Measurements from ENCODE around the gene BORCS6.

The BORCS6 gene

DNA sequence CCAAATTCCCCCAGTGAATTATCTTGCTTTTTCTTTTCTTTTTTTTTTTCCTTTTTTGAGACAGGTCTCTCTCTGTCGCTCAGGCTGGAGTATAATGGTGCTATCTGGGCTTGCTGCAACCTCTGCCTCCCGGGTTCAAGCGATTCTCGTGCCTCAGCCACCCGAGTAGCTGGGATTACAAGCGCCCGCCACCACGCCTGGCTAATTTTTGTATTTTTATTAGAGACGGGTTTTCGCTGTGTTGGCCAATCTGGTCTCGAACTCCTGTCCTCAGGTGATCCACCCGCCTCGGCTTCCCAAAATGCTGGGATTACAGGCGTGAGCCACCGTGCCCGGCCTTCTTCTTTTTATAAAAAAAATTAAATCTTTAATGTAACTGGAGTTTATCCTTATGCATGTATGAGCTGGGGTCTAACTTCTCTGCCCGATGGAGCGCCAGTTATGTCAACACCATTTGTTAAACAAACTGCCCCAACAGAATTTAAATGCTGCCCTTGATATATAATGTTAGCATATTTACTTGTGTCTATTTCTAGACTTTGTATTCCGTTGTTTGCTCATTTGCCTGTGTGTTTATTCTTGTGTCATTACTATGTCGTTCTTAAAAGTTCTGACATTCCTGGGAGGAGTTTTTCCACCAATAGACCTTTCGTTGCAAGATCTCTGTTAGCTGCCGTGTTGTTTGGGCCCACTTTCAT lies 20.9 kb upstream of the BORCS6 start:
- no peak for DNase-seq

DNA sequence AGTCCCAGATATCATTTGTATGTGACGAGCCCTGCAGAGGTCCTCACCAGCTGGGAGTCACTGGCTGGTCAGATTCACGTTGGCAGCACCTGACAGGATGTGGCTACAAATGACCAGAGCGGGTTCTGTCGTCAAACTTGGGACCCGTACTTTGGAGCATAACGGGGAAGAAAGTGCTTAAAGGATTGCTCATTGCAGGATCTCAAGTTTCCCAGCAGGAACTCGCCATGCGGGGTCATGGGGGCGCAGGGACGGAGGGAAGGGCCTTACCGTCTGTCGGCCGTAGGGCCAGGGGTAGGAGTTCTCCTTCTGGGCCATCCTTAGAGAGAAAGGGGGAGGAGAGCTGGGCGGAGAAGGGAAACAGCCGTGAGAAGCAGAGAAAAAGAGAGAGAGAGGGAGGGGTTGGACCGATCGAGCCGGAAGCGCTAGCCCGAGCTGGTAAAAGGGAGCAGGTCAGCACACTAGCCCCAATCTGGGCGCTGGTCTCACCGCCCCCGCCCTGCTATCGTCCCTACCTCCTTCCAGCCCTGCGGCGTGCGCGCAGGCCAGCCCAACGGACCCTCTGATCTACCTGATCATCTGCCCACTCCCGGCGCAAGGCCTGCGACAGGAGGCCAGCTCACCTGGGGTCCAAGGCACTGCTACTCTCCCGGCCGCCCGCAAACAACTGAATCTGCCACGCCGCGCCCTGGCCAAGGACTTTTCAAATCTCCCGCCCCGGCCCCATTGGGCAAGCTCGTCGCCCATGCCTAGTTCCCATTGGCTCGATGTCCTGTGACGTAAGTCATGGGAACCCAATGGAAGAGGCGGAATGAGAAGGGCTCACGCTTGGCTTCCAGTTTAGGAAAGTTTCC lies 20.2 kb upstream of the BORCS6 start, which contains the start of gene AURKB:
TSS of gene AURKB (minus strand) at position 669 of the 854 bp plus-strand sequence. CDS start at position 318, 351 bp downstream.
- DNase-seq, result peak; percentile 92

DNA sequence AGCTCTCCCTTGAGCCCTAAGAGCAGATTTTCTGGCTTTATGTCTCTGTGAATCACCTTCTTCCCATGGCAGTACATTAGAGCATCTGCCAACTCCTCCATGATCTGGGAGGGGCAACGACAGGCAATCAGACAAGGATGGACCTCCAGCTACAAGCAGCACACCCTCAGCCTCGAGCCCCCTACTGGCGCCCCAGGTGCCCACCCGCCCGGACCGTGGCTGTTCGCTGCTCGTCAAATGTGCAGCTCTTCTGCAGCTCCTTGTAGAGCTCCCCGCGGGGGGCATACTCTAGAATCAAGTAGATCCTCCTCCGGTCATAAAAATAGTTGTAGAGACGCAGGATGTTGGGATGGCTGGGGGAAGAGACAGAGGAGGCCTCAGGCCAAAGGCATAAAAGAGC lies 16.6 kb upstream of the BORCS6 start:
- no peak for DNase-seq

DNA sequence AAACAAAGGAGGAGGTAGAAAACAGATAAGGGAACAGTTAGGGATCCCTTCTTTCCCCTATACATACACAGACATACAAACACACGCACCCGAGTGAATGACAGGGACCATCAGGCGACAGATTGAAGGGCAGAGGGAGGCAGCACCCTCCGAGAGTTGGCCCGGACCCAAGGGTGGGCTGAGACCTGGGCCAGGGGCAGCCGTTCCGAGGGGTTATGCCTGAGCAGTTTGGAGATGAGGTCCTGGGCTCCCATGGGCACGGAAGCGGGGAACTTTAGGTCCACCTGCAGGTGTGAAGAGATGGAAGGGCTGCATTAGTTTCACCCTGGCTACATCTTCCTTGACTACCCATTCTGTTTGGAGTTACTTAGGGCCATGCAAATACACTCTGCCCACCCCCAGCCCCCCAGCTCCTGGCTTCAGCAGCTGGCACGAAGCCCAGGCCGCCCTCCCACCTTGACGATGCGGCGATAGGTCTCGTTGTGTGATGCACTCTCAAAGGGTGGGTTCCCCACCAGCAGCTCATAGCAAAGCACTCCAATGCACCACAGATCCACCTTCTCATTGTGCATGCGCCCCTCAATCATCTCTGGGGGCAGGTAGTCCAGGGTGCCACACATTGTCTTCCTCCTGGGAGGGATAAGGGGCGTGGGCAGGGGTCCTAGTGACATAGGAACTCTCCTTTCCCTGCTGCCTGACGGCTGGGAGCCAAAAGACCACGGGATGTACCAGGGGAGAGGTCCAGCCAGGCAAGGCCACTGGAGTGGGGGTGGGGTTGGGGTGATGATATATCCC lies 15.0 kb upstream of the BORCS6 start:
- no peak for DNase-seq

DNA sequence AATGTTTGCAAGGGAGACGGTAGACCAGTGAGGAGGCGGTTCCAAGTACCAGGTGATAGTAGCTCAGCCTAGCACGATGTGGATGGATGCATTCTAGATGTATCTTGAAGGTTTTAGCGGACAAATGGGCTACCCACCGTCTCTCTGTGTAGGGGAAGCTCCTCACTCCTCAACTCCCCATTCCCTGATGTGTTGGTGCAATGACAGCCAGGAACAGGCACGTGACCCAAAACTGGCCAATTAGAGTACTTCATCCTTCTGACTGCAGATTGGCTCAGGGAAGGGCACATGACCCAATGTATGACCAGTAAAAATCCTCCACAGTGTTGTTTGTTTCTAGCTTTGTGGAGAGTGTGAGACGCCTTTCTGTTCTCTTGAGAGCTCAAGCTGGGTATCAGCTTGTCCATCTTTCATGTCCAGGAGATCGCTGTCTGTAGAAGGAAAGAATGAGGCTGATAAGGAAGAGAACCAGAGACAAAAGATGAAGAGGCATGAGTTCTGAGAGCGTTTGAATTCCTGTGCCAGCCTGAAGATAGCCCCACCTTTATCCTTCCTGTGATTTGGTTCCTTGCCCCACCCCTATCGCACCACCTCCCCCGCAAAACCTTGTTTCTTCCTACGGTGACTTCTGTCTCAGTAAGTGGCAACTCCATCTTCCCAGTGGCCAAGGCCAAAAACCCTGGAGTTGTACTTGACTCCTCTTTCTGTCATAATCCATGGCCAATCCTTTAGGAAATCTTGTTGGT lies 2.3 kb upstream of the BORCS6 start:
- DNase-seq, result peak; percentile 99

DNA sequence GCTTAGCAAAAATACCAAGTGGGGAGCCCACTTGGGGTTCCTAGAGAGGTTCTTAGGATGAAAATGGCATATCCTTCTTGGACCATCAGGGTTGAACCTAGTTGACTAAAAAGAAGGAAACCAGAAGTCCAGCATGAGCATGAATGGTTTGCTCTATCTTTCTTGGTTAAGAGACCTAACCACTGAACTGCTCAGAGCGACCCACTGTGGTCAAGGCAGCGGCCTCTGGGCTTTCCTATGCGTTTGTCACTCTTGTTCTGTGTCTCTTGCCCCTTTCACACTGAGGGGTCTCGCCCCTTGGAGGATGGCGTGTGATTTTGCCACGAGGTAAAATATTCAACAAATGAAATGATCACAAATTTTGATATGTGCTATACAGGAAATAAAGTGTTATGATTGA lies 526 bp upstream of the BORCS6 start:
- DNase-seq, result no peak

DNA sequence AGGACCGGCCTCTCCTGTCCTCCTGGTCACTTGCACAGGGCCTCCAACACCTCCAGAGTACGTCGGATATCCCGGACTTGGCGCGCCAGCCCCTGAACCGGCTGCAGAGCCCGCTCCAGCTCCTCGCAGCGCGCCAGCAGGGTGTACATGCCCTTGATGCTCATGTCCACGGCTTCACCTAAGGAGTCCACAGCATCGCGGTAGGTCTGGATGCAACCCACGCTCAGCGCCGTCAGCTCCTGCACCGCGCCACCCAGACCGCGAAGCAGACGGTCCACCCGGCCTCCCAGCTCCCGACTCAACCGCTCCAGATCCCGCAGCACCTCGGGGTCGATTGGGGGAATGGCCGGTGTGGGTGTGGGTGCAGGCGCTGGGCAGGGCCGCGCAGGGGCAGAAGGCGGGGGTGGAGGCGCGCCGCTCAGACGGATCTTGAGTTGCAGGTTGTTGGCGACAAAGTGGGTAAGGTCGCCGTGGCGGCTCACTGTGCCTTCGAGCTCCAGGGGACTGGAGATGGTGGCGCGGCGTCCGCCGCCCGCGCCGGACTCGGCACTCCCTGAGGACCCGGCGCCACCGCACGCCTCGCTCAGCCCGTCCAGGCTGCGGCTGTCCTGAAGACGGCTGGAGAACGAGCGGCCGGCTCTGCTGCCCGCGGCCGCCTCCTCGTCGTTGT lies 804 bp downstream of the BORCS6 start:
- no peak for DNase-seq

DNA sequence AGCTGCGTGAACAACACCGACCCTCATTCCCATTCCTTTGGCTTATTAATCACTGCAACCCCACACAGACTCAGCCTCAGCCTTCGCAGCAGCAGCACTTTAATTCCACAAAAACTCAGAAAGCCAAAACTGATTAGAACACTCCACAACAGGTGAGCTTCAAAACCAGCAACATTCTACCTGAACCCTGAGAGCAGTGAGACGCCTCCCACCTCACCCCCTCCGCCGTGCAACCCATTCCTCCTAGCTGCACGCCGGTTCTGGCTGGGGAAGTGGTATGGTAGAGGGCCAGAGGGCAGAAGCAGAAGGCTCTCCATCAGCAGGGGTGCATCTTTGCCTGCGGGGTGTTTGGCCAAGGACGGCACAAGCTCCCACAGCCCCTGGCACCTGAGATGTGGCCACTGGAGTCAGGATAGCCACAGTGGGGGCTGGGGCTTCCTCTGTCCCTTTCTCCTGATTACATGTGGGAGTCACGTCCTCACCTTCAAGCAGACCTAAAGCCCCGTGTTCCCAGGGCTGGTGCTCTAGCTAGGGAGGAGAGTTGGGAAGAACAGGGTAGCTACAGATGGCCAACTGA lies 1.6 kb downstream of the BORCS6 start:
- no peak for DNase-seq

DNA sequence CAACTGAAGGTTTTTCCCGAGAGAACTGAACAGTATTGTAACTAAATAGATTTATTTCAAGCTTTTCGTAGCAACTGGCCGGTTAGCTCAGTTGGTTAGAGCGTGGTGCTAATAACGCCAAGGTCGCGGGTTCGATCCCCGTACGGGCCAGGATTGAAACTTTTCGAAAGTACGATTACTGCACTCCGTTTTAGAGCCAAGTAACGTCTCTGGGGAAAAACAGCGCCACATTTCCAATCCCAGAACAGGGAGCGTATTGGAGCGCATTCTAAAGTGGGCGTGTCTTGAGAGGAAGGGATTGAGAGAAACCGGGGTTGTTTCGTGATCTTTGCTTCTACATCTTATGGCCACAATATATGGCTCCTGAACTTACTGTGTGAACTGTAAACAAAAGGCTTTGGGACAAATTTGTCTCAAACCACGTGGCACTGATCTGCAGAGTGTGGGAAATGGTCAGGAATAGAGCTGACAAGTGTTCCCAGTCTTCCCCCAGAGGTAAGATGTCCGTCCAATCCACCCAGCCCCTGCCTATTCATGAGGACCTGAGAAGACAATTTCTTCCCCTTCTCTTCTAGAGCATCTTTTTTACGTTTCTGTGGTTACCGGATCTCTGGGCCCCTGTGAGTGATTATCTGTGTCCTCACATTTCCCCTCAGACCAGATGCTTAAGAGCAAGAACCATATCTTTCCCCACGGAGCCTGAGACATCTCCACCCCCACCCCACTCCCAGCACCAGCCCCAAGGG lies 2.3 kb downstream of the BORCS6 start:
- peak; percentile 98 for DNase-seq

DNA sequence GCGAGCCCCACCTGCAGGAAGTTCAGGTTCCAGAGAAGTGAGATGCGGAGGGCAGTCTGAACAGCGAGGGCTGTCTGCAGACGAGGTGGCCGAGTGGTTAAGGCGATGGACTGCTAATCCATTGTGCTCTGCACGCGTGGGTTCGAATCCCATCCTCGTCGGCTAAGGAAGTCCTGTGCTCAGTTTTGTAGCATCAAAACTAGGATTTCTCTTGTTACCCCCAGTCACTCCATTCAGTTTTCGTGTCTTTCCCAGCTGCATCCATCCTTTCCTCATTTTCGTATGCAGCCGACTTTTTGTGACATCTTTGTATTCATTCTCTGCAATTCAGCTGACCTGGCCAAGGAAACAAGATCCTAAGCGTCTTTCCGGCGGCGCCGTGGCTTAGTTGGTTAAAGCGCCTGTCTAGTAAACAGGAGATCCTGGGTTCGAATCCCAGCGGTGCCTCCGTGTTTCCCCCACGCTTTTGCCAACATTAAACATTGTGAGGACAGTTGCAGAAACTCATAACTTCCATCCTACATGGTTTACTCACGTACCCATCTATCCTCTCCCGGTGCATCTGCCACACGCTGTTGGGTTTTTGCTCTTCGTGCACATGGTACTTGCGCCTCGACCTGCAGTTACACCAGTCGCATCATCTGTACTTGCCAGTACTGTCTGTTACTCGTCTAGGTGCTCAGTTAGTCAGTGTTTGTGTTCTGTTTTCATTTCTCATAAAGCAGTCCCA lies 3.0 kb downstream of the BORCS6 start:
- DNase-seq, result peak; percentile 100

DNA sequence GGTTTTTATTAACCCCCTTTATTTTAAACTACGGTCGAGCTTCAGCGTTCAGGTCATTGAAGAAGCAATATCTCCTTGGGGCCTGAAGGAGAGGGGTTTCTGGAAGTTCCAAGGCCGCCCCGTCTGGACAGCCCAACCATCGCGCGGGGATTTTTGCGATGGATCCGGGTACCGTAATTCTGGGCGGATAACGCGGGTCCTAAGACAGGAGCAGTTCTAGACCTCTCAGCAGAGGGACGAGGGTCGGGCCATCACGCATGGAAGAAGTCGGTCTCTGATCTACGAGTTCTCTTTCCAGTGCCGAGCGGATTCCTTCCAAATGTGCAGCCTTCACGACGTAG lies 3.6 kb downstream of the BORCS6 start:
- DNase-seq, result no peak

DNA sequence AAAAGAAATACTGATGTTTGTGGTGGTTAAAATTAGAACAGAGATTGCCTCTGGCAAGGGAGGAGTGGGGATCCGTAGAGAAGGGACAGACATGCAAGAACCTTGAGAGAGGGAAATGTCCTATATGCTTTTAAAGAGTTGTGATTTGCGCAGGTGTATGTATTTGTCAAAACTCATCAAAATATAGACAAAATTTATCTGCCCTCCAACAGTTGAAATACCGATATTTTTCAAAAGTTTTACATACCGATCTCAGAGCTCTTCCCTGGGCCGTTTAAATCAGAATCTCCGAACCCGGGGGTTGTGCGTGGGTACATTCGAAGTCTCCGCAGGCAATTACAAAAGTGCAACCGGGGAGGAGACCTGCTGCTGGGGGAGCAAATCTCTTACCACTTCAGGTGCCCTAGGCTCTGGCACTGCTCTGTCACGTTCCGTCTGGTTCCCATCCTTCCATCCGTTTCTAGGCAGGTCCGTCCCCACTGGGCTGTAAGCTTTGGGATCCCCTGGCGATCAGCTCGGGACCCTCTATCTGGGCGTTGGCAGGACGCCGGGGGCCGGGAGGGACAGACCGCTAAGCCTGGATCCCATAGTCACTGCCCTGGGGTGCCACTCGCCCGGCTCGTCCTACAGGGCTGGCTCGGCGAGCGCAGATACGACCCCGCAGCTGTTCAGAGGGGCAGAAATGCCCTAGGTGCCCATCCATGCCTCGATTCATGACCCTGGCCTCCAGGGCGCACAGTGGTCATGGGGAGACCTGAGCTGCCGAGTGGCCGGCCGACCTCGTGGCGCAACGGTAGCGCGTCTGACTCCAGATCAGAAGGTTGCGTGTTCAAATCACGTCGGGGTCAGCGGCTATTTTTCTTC lies 4.2 kb downstream of the BORCS6 start:
- DNase-seq, result peak; percentile 76

DNA sequence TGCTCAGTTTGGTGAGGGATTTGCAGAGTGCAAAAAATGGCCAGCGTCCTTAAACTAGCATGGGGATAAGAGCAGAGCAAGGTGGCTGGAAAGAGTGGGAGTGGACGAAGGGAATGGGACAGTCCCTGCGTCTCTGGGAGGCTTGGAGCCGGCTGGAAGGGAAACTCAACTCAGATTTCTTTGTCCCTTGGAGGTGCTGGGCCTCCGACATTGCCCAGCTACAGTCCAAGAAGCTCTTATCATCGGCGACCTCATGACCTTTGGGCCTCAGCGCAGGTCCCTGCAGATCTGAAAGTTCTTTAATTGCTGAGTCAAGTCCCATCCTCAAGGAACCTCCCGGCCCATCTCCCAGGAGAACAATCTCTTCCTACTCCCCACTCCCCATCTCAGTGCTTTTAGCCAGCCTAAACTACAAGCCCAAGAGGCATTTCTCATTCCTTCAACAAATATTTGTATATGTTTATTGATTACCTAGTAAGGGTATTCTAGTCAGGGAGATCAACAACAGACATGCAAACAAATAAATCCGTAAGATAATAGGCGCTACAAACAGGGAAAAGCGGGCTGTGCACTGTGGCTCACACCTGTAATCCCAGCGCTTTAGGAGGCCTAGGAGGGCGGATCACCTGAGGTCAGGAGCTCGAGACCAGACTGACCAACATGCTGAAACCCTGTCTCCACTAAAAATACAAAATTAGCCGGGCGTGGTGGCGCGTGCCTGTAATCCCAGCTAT lies 12.8 kb downstream of the BORCS6 start:
- DNase-seq, result no peak

DNA sequence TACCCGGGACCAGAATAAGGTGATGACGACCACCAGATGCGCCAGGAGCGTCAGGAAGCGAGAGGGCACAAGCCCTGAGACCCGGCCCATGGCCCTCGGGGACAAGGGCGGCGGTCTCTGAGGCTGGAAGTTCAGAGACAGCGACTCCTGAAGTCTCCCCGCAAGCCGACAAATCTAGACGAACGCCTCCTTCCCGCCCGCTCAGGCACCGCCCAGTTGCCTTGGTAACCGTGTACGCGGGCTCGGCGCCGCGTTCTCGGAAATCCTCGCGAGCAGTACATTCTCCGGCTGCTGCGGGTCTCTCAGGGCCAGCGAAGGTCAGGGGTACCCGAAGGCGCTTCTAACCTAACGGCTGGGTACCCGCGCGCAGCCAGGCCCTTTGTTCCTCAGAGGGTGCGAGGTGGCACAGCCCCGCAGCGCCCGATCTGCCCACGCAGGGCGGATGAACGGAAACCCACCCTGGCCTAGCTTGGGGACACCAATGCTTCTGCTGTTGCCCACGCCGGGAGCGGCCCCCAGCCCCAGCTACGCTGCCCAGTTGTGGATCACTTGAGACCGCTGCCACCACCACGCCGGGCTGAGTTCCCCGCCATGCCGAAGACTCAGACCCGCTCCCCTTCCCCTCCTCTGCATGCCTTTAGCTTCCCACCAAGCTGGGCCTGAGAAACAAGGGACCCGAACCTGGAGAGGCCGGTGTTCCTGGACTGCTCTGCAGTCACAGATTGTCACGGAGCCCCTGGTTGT lies 13.6 kb downstream of the BORCS6 start, which contains the start of gene TMEM107:
TSS of gene TMEM107 (minus strand) at position 184 of the 744 bp plus-strand sequence. CDS start at position 90, 94 bp downstream.
- DNase-seq, result peak; percentile 89

DNA sequence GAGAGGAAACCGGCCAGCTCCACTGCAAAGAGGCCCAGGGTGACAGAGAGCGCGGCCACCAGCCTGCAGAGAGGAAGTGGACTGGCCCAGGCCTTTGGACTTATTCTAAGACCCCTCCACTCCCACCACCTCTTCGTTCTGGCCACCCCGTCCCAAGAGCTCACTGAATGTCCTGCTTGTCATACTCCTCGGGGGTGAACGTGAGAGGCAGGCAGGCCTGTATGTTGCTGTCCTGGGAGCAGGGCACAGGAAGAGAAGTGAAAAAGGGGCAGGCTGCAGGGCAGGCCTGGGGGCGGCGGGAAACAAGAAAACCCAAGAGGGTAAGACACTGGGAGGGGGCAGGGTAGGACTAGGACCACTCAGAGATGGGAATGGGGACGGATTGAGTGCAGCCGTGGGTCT lies 14.2 kb downstream of the BORCS6 start:
- no peak for DNase-seq

DNA sequence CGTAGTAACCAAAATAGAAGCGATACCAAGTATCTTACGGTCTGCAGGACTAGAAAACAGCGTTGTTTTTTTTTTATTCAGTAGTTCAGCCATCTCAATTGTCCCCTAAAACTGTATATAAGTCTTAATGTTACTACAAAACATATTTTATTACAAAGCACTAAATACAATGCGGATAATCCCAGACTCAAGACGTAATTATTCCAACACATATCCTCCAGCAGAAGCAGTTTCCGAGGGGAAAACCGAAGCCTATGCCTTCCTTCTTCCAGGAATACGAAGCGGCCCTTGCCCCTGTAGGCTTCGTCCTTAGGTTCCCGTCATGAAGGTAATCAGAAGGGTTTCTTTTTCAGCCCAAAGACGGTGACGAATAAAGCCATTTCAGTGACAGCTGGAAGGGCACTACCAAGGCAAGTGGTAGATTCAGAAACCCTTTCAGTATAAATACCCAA lies 16.1 kb downstream of the BORCS6 start:
- no peak for DNase-seq

DNA sequence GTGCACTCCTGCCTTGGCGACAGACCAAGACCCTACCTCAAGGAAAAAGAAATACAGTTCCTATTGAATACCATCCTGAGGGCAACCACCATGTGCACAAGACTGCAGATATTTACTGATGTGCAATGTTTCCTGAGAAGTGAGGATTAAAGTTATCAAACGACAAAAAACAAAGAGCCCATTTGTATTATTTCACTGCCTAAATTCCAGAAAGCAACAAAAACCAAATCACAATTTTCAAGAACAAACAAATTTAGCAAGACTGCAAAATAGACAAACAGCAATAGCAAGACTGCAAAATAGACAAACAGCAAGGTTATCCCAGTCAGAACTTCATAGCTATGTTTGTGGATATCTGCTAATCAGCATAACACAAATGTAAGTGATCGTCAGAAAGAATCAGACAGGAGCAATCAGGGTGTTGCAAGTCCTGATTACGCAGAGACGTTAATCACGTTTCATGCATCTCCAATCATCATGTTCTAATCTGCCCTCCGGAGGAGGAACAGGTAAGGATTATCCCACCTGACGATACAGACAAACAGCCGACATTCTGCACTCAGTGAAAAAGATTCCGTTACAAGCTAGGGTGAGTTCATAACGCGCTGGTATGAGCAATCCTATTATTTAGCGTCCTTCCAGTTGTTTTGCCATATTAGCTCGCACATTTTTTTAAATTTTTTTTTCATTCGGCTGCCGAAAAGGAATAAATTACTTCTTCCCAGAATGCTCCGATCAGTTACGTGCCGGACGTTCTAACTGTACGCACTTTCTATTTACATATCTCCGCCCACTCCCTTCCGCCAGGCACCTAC lies 16.7 kb downstream of the BORCS6 start:
- DNase-seq, result peak; percentile 100

Measured in SHP77 treated with DMSO at 0.1 percent for 48 hours (cell line).